Spleen (tissue), 7 donors: ENCODE data around the gene DEAF1.

Experiments used
- CTCF ChIP-seq, 11 experiments: fragments of 200-600 bp in 7 of 11; fragments of 450-650 bp in 4 of 11; sonication (generic) in 4 of 11; IDR thresholded peaks in 8 of 11; conservative IDR thresholded peaks in 3 of 11; 1 replicate in 7 of 11; 2 replicates in 4 of 11; pipeline versions ENCODE4 v1.4.0 to v1.8.0; 2016 to 2021; ENCODE audit warnings: antibody characterized with exemption in 11 of 11, inconsistent platforms in 4 of 11, mild to moderate bottlenecking in 1 of 11
- POLR2A ChIP-seq, 3 donors: fragments of 450-650 bp; IDR thresholded peaks; one replicate each; pipeline ENCODE4 v1.5.1; 2017; ENCODE audit warnings: antibody characterized with exemption in 3 of 3, mild to moderate bottlenecking in 1 of 3
- donor health status: DM: no; HTN: no; CAD: no; lungs with moderate emphysema.
- donor health status: DM: no; HTN: no; CAD: no.
- donor health status: DM: no; HTN: no; CAD: no.

GRCh38 chr11:610146-610801 lies 84.7 kb downstream of the DEAF1 start:
- TF ChIP-seq CTCF (IDR thresholded peaks at IDR 0.05 in 8 of 11, conservative IDR thresholded peaks at IDR 0.05 in 3 of 11): no peak
- no peak for TF ChIP-seq POLR2A (IDR thresholded peaks at IDR 0.05)
